ENCODE measurements around the gene PDZD2.

PDZD2 gene

GRCh38 chr5:31867219-31867618, 228.3 kb downstream of the PDZD2 start:
- DNase-seq (ENCODE audit: low read depth in 2 of 2) = no peak

- DNase-seq (ENCODE audit: low read depth in 2 of 2) = no peak
These were observed 241.5 kb downstream of the PDZD2 start for GRCh38 chr5:31880449-31880848.

- DNase-seq (ENCODE audit: low read depth in 2 of 2) = no peak
These were observed 246.0 kb downstream of the PDZD2 start for GRCh38 chr5:31884896-31885295.

DNA sequence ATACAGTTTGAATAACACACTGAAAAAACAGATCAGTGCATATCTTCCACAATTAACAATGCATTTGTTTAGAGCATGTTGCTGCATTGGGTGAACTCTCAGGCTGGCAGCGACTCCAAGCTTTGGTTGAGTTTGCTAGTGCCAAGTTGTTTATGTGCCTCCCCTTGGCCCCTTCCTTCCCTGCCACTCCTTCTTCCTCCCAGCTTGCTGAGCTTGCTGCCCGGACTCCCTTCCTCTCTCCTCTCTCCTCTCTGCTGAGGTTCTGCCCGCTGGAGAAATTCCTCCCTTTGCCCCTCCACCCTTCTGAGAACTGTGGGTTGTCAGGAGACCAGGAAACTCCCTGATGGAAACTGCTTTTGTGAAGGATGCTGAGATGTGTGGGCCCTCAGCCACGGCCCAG, 247.3 kb downstream of the PDZD2 start:
- DNase-seq (ENCODE audit: low read depth in 2 of 2) = no peak

DNA sequence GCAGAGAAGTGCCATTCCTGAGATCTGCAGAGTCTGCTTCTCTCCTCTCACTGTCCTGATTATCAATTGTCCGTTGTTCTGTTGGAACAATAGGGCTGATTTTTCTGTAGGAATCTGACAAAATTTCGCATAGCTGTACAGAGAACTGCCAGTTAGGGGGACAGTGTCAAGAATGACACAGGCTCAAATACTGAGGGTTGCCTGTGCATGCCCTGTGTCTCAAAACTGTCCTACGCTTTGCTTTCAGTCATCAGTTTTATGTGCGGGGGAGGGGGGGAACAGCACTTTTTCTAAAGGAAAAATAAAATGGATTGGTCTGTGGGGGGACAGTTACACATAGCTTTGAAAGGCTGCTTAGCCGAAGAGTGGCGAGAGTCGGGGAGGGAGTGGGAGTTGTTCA, 248.6 kb downstream of the PDZD2 start:
- no peak for DNase-seq (ENCODE audit: low read depth in 2 of 2)

- DNase-seq (ENCODE audit: low read depth in 2 of 2) = no peak
These were observed 249.6 kb downstream of the PDZD2 start for GRCh38 chr5:31888564-31888963.

GRCh38 chr5:31889001-31889561, 250.2 kb downstream of the PDZD2 start:
- DNase-seq (ENCODE audit: low read depth in 2 of 2) = no peak

DNA sequence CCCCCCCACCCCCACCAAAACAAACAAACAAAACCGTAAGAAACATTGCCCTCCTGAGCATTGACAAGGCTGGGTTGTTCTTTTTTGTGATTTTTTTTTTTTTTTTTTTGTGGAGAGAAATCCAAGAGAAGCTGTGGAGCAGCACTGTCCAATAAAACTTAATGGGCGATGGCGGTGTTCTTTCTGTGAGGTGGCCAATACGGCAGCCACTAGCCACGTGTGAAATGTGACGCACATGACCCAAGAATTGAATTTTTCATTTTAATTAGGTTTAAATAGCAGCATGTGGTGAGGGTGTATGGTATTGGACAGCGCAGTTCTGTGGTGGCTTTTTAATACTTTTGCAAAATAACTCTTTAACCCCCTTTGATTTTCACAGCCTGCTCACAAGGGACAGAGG, 251.1 kb downstream of the PDZD2 start:
- no peak for DNase-seq (ENCODE audit: low read depth in 2 of 2)

DNA sequence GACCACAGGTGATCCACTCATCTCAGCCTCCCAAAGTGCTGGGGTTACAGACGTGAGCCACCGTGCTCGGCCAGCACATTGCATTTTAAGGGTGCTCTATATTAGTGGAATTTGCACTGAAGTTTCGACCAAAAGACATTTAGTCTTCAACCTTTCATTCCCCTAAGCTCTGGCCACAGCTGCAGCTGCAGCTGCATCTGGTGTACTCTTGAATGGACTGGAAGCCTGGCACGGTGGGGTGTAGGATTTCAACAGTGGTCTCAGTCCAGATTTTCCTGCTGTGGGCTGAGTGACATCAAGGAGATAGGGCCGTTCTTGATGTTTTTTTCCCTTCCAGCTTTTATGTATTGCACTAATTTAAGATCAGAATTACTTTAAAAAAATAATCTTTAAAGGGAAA, 255.2 kb downstream of the PDZD2 start:
- DNase-seq (ENCODE audit: low read depth in 2 of 2) = no peak

DNA sequence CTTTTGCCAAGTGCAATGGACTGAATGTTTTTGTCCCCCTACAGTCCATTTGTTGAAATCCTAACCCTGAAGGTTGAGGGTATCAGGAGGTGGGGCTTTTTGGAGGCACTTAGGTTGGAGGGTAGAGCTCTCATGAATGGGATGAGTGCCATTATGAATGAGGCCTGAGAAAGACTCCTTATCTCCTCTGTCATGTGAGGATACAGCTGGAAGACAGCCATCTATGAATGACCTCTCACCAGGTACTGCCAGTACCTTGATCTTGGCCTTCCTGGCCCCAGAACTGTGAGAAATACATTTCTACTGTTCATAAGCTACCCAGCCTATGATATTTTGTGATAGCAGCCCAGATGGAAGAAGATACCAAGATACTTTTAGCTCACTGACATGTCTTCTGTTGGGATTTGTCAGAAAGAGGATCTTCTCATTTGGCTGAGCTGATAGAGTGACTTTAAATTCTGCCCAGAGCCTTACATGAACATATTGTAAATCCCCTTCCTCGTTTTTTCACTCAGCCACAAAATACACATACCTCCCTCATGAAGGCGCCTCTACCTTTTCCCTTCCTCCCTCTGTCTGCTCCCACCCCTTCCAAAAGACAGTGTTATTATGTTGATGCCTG, 256.4 kb downstream of the PDZD2 start:
- no peak for DNase-seq (ENCODE audit: low read depth in 2 of 2)

- no peak for DNase-seq (ENCODE audit: low read depth in 2 of 2)
These were observed 259.2 kb downstream of the PDZD2 start for GRCh38 chr5:31898036-31898632.

GRCh38 chr5:31900296-31900865, 261.4 kb downstream of the PDZD2 start:
- DNase-seq (ENCODE audit: low read depth in 2 of 2) = no peak

DNA sequence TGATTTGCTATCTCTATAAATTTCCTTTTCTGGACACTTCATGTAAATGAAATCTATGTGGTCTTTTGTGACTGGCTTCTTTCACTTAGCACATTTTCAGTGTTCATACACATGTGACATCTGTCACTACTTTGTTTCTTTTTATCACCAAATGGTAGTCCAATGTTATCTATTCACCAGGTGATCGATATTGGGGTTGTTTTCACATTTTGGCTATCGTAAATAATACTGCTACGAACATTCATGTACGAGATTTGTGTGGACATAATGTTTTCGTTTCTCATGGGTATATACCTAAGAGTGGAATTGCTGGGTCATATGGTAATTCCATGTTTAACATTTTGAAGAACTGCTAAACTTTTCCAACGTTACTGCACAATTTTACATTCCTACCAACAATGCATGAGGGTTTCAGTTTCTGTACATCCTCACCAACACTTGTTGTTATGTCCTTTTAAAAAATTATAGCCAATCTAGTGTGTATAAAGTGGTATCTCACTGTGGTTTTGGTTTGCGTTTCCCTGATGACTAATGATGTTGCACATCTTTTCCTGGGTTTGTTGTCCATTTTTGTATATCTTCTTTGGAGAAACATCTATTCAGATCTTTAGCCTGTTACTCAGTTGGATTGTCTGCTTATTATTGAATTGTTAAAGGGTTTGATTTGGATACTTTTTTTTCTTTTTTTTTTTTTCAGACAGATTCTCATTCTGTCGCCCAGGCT, 263.0 kb downstream of the PDZD2 start:
- no peak for DNase-seq (ENCODE audit: low read depth in 2 of 2)

DNA sequence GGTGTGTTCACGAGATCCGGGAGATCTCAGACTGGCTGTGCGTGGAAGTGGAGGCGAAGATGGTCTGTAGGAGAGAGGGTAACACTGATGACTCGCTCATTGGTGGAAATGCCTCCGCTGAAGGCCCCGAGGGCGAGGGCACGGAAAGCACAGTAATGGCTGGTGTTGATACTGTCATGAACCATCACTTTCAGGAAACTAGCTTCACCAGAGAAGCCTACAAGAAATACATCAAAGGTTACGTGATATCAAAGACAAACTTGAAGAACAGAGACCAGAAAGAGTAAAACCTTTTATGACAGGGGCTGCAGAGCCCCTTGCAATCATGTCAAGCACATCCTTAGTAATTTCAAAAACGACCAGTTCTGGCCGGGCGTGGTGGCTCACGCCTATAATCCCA, 269.5 kb downstream of the PDZD2 start:
- no peak for DNase-seq (ENCODE audit: low read depth in 2 of 2)

GRCh38 chr5:31909073-31909472, 270.1 kb downstream of the PDZD2 start:
- DNase-seq (ENCODE audit: low read depth in 2 of 2) = no peak

DNA sequence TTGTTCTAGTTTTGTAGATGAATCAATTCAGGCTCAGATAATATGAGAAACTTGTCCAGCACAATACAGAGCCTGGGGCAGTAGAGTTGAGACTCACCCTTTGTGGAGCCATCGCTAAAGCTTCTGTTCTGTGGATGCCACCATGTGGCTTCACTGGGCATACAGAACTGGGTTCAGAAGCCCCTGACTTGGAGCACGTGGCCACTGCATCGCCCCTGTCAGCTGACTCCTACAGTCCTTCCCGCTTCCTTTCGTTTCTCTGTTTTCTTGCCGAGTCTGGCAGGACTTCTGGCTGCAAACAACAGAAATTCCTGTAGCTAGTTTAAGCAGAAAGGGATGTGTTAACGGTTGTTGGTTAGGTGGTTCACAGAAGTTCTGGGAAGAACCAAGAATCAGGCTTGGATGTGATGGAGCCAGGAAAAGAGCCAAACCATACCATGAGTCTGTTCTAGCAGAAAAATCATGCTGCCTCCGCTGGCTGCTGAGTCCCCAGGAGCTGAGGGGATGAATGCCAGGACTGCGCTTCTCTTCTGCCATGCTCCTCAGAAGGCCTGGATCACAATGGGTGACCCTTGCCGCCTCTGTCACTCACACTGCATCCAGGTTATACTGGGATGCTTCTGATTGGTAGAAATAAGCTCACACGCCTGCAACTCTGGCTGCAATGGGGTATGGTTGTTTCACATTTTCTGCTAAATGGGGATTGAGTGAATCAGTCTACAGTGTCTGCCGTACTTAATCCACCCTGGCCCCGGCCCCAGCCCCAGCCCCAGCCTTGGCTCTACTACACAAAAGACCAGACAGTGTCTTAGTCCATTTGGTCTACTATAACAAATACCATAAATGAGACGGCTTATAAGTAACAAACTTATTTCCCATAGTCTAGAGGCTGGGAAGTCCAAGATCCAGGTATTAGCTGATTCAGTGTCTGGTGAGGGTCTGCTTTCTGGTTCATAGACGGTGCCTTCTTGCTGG, 272.6 kb downstream of the PDZD2 start:
- no peak for DNase-seq (ENCODE audit: low read depth in 2 of 2)

- no peak for DNase-seq (ENCODE audit: low read depth in 2 of 2)
These were observed 274.9 kb downstream of the PDZD2 start for GRCh38 chr5:31913808-31914207.

GRCh38 chr5:31916327-31916726, 277.4 kb downstream of the PDZD2 start:
- DNase-seq (ENCODE audit: low read depth in 2 of 2) = no peak

GRCh38 chr5:31918739-31919138, 279.8 kb downstream of the PDZD2 start:
- no peak for DNase-seq (ENCODE audit: low read depth in 2 of 2)

GRCh38 chr5:31921852-31922305, 282.9 kb downstream of the PDZD2 start:
- no peak for DNase-seq (ENCODE audit: low read depth in 2 of 2)

GRCh38 chr5:31924005-31924404, 285.1 kb downstream of the PDZD2 start:
- no peak for DNase-seq (ENCODE audit: low read depth in 2 of 2)
